ENCODE data around the gene PTTG1IP2. TPM values are rescaled to one million over a fixed set of nuclear protein-coding genes. Genes with fewer than 3 reads are reported as not detected.

PTTG1IP2 gene
- total and polyA plus RNA-seq, 9 of the 15 experiments (the other 6 are each of a cell fraction or from before 2014, with no cell fraction given) = not detected

- Histone ChIP-seq H3K4me3 (no peak overlapping the region), H4K20me1 (replicated peaks; ENCODE audit: control insufficient read depth, insufficient read depth, low read length) (no peaks in the 10 kb centered on the region), H3K27ac (ENCODE audit: extremely low read depth, low read depth, low read length) (no peak overlapping the region), H3K9me1 (ENCODE audit: control insufficient read depth, insufficient read depth, low read length) (no peaks in the 10 kb centered on the region), H2AFZ (ENCODE audit: low read depth, low read length) (no peak overlapping the region), H3K27me3 (ENCODE audit: control insufficient read depth in 2 of 2, insufficient read depth in 2 of 2, low read length in 2 of 2) (no peaks in the 10 kb centered on the region), H3K4me2 (ENCODE audit: insufficient read depth, low read length) (no peak overlapping the region), H3K4me1 (replicated peaks in 1 of 2; ENCODE audit: control insufficient read depth in 2 of 2, insufficient read depth in 2 of 2, low read length in 2 of 2) (no peaks in the 10 kb centered on the region), H3K9me3 (replicated peaks; ENCODE audit: control insufficient read depth, insufficient read depth, low read depth, low read length) (no peaks in the 10 kb centered on the region), H3K79me2 (ENCODE audit: control insufficient read depth, insufficient read depth, low read length) (no peaks in the 10 kb centered on the region), H3K9ac (ENCODE audit: insufficient read depth in 1 of 2, low read depth in 2 of 2, low read length in 2 of 2) (no peak overlapping the region), H3K36me3 (ENCODE audit: control insufficient read depth, insufficient read depth, low read length) (no peaks in the 10 kb centered on the region)
- FAIRE-seq (no peak), DNase-seq (ENCODE audit: extremely low read depth in 1 of 4, low spot score in 3 of 4) (no peak), ATAC-seq (no peak)
- in situ Hi-C loops (cut with MboI) (no loop called here), intact Hi-C loops (cut with micrococcal nuclease) (no loop called here)
- TF ChIP-seq KAT8 (IDR thresholded peaks at IDR 0.05; ENCODE audit: low read depth) (no peak), CREB3 (tag; conservative IDR thresholded peaks at IDR 0.05; ENCODE audit: low read depth) (no peak), ZBTB26 (CRISPR knock-in tag; IDR thresholded peaks at IDR 0.05) (no peak), RNF2 (IDR thresholded peaks at IDR 0.05) (no peak), ATF7 (IDR thresholded peaks at IDR 0.05) (no peak), CBX5 (IDR thresholded peaks at IDR 0.05; ENCODE audit: borderline replicate concordance, low read depth) (no peak), ZNF347 (CRISPR knock-in tag; IDR thresholded peaks at IDR 0.05; ENCODE audit: low read depth) (no peak), TAF15 (IDR thresholded peaks at IDR 0.05; ENCODE audit: low read depth, low read length) (no peak), EP400 (IDR thresholded peaks at IDR 0.05) (no peak), SMC3 (conservative IDR thresholded peaks at IDR 0.05; ENCODE audit: insufficient read depth, low read depth, low read length) (no peak), GATAD2A (IDR thresholded peaks at IDR 0.05) (no peak), HBP1 (CRISPR knock-in tag; IDR thresholded peaks at IDR 0.05) (no peak), TOE1 (IDR thresholded peaks at IDR 0.05; ENCODE audit: borderline replicate concordance) (no peak), TOE1 (CRISPR knock-in tag; IDR thresholded peaks at IDR 0.05; ENCODE audit: borderline replicate concordance, low read depth) (no peak), ZBTB2 (IDR thresholded peaks at IDR 0.05) (no peak)
- WGBS (ENCODE audit: insufficient coverage, low coverage, missing lambda C conversion rate) = 3% methylated on average over 3 of the region's 3 CpGs
- no TSS peak for BruUV-seq (replicated peaks)
- ChIA-PET CTCF (ENCODE audit: low intra/inter-chr PET ratio) (no interaction called here), POLR2A (no interaction called here)
Observed at GRCh38 chr7:90536449-90536848, 67.0 kb downstream of the PTTG1IP2 start.
